NB4 (cell line): ENCODE measurements around the gene APC2.

Experiments
- DNase-seq: peaks from one replicate; pipeline ENCODE4 v3.0.0; 2010; ENCODE audit warnings: low read depth
- H3K4me3 ChIP-seq: one replicate; pipeline ENCODE4 v1.5.1; 2011; ENCODE audit warnings: mild to moderate bottlenecking, low read depth, low read length, moderate library complexity
- MAX ChIP-seq: IDR thresholded peaks from 2 replicates; pipeline ENCODE4 v1.6.1; 2011; ENCODE audit warnings: low read depth, low read length
- MYC ChIP-seq: IDR thresholded peaks from 2 replicates; pipeline ENCODE4 v1.6.1; 2011; ENCODE audit warnings: low read depth, low read length
- POLR2A ChIP-seq: IDR thresholded peaks from 2 replicates; pipeline ENCODE4 v1.6.1; 2011; ENCODE audit warnings: mild to moderate bottlenecking; ENCODE audit not compliant: insufficient read length; ENCODE audit errors: extremely low read depth
- TF ChIP-seq, protein P1 (sequence below): IDR thresholded peaks from one replicate; pipeline ENCODE4 v1.5.1; 2012; ENCODE audit warnings: low read depth, low read length

APC2 gene

GRCh38 chr19:1421218-1421957 lies 28.5 kb upstream of the APC2 start:
- H3K4me3 ChIP-seq, result no peak overlapping the region
- no peak for DNase-seq
- TF ChIP-seq, protein P1, sequence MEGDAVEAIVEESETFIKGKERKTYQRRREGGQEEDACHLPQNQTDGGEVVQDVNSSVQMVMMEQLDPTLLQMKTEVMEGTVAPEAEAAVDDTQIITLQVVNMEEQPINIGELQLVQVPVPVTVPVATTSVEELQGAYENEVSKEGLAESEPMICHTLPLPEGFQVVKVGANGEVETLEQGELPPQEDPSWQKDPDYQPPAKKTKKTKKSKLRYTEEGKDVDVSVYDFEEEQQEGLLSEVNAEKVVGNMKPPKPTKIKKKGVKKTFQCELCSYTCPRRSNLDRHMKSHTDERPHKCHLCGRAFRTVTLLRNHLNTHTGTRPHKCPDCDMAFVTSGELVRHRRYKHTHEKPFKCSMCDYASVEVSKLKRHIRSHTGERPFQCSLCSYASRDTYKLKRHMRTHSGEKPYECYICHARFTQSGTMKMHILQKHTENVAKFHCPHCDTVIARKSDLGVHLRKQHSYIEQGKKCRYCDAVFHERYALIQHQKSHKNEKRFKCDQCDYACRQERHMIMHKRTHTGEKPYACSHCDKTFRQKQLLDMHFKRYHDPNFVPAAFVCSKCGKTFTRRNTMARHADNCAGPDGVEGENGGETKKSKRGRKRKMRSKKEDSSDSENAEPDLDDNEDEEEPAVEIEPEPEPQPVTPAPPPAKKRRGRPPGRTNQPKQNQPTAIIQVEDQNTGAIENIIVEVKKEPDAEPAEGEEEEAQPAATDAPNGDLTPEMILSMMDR, result no peak
- TF ChIP-seq POLR2A, result no peak

- H3K4me3 ChIP-seq, result no peak overlapping the region
- no peak for TF ChIP-seq POLR2A
- no peak for TF ChIP-seq MAX
- no peak for DNase-seq
Observed at GRCh38 chr19:1421958-1422305, 28.0 kb upstream of the APC2 start.

DNA sequence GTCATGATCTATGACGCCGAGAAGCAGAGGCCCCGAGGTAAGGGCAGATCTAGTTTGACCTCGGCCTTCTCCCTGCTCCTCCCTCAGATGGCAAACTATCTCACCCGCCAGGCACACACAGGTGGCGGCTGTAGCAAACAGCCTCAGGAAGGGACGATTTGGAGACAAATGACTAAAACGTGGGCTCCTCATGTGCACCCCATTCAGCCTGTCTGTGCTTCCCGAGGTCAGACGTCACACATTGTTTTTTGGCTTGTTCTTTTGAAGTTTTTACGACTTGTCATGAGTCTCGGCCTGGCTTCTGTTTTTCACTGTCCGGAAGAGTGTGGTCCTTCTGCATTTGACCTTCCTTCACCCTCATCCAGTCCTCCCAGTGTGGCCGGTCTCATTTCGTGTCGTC lies 27.6 kb upstream of the APC2 start:
- DNase-seq, result no peak

GRCh38 chr19:1422943-1423342 lies 27.0 kb upstream of the APC2 start:
- no peak for DNase-seq
- H3K4me3 ChIP-seq, result no peak overlapping the region
- TF ChIP-seq MYC, result no peak

More for the DNA sequence above, 27.6 kb upstream of the APC2 start:
- H3K4me3 ChIP-seq, result no peak overlapping the region
- TF ChIP-seq MYC, result no peak
- TF ChIP-seq POLR2A, result no peak
- no peak for TF ChIP-seq MAX
- TF ChIP-seq, protein P1, result no peak

- TF ChIP-seq MYC (no peak), MAX (no peak), POLR2A (no peak)
- TF ChIP-seq, protein P1, result no peak
- DNase-seq, result no peak
- H3K4me3 ChIP-seq, result no peak overlapping the region
Observed at GRCh38 chr19:1423436-1424191, 26.3 kb upstream of the APC2 start.

DNA sequence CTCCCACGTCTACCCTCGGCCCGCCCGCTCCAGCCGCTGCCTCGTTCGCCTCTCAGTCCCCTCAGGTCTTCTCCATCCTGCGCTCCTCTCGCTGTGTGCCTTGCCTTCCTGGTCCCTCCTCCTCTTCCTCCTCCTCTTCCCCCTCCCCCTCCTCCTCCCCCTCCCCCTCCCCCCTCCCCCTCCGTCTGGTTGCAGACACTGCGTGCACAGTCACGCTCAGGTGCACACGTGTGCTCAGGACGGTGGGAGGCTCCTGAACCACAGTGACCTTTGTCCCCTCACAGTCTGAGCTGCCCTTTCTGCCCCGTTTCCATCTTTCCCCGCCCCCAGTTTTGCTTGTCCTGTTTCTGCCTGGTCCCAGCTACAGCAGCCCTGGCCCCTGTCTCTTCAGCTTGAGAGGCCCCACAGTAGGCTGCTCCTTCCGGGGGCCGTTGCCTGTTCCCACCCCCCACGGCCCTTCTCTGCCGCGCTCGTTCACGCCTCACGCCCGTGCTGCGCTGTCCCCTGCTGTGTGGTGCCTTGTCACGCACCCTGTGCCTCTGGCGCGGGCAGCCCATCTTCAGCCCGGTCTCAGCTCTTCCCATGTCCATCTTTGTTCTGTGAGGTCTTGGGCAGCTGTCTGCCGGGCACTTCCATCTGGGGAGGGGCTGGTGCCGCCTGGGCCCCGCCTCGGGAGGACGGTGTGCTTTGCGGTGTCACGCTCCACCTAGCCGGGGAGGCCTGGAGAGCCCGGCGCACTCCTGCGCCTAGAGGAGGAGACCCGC lies 25.5 kb upstream of the APC2 start:
- no peak overlapping the region for H3K4me3 ChIP-seq
- TF ChIP-seq, protein P1, result no peak
- no peak for TF ChIP-seq MAX
- TF ChIP-seq MYC, result no peak
- no peak for TF ChIP-seq POLR2A
- DNase-seq, result no peak
